H1 (cell line): ENCODE results near the gene SORD. TPM values are rescaled to one million over a fixed set of nuclear protein-coding genes. Genes with fewer than 3 reads are reported as not detected.

Experiments
- CTCF ChIA-PET: fragments of 300-600 bp; sonication (Branson Sonifier 250); formaldehyde crosslinking; loops from one replicate; lab custom pipeline; 2021; ENCODE audit not compliant: partially characterized antibody; lab: Charles Lee
- POLR2A ChIA-PET: fragments of 300-600 bp; sonication (Branson Sonifier 250); formaldehyde crosslinking; loops from one replicate; lab custom pipeline; 2021; ENCODE audit warnings: inconsistent platforms; ENCODE audit not compliant: partially characterized antibody; lab: Charles Lee
- DNase-seq, 2 experiments: peaks; one replicate each; pipeline versions ENCODE4 v3.0.0 to v3.0.0-alpha.2; 2010 to 2022; ENCODE audit warnings: low spot score in 2 of 2, low read depth in 1 of 2, mixed read lengths in 1 of 2
- FAIRE-seq: peaks from 2 replicates; lab custom pipeline; 2011; peaks lifted over from hg19 to GRCh38; lab: Jason Lieb, UNC
- H2AFZ ChIP-seq: 2 replicates; pipeline ENCODE4 v1.8.1; 2012; ENCODE audit warnings: low read length, inconsistent platforms
- H2AK5ac ChIP-seq: 2 replicates; pipeline ENCODE4 v1.6.1; 2013; ENCODE audit warnings: low read depth, low read length
- H2BK120ac ChIP-seq: replicated peaks from 2 replicates; pipeline ENCODE3; 2013; ENCODE audit warnings: low read depth, low read length, inconsistent platforms
- H2BK12ac ChIP-seq: 2 replicates; pipeline ENCODE4 v1.6.1; 2013; ENCODE audit warnings: low read depth, low read length
- H2BK15ac ChIP-seq: 2 replicates; pipeline ENCODE4 v1.6.1; 2013; ENCODE audit warnings: low read length
- H2BK20ac ChIP-seq: 2 replicates; pipeline ENCODE4 v1.6.1; 2013; ENCODE audit warnings: low read length
- H2BK5ac ChIP-seq: 2 replicates; pipeline ENCODE4 v1.6.1; 2013; ENCODE audit warnings: low read depth, low read length
- H3K14ac ChIP-seq: 2 replicates; pipeline ENCODE4 v1.6.1; 2013; ENCODE audit warnings: inconsistent platforms; ENCODE audit not compliant: insufficient read length
- H3K18ac ChIP-seq: 2 replicates; pipeline ENCODE4 v1.6.1; 2013; ENCODE audit warnings: low read length; ENCODE audit errors: extremely low read depth
- H3K23ac ChIP-seq: 2 replicates; pipeline ENCODE4 v1.6.1; 2013; ENCODE audit warnings: inconsistent platforms; ENCODE audit not compliant: insufficient read length
- H3K23me2 ChIP-seq: 2 replicates; pipeline ENCODE4 v1.6.1; 2013; ENCODE audit warnings: low read depth, low read length
- H3K27ac ChIP-seq: 2 replicates; pipeline ENCODE4 v1.6.1; 2011; ENCODE audit warnings: low read depth, low read length, inconsistent platforms
- H3K27me3 ChIP-seq, 4 experiments: replicated peaks in 1 of 4; 1 replicate in 1 of 4; 2 replicates in 3 of 4; pipeline versions ENCODE4 v1.6.1 to v1.8.1; 2011 to 2013; ENCODE audit warnings: low read length in 3 of 4, mild to moderate bottlenecking in 3 of 4, inconsistent platforms in 2 of 4, mixed read lengths in 2 of 4, moderate library complexity in 1 of 4; ENCODE audit not compliant: control insufficient read depth in 3 of 4, insufficient read depth in 3 of 4; ENCODE audit errors: extremely low read depth in 1 of 4
- H3K36me3 ChIP-seq, 4 experiments: 2 replicates each; pipeline versions ENCODE4 v1.6.1 to v1.8.1; 2011 to 2013; ENCODE audit warnings: mild to moderate bottlenecking in 4 of 4, low read length in 3 of 4, moderate library complexity in 2 of 4, control low read depth in 1 of 4, inconsistent platforms in 1 of 4; ENCODE audit not compliant: insufficient read depth in 4 of 4, control insufficient read depth in 2 of 4
- H3K4ac ChIP-seq: replicated peaks from 2 replicates; pipeline ENCODE3; 2013; ENCODE audit warnings: low read length, low read depth, mixed read lengths, inconsistent platforms; ENCODE audit not compliant: insufficient read length
- H3K4me1 ChIP-seq, 4 experiments: replicated peaks in 1 of 4; 1 replicate in 1 of 4; 2 replicates in 3 of 4; pipeline versions ENCODE4 v1.6.1 to v1.8.1; 2011 to 2013; ENCODE audit warnings: low read length in 3 of 4, inconsistent platforms in 2 of 4, mixed read lengths in 1 of 4; ENCODE audit not compliant: insufficient read depth in 4 of 4, control insufficient read depth in 3 of 4
- H3K4me2 ChIP-seq, 2 experiments: 2 replicates each; pipeline versions ENCODE4 v1.6.1 to v1.8.1; 2011 to 2013; ENCODE audit warnings: low read depth in 2 of 2, low read length in 2 of 2, control low read depth in 1 of 2, inconsistent platforms in 1 of 2, mild to moderate bottlenecking in 1 of 2; ENCODE audit not compliant: insufficient read depth in 1 of 2
- H3K4me3 ChIP-seq, 4 experiments: fragments of 200-600, 300-600 bp in 1 of 4; sonication (generic), shearing (Covaris generic), sonication (Bioruptor Twin) in 1 of 4; 2 replicates each; pipeline versions ENCODE4 v1.5.1 to v1.8.1; 2011 to 2016; ENCODE audit warnings: low read length in 4 of 4, low read depth in 3 of 4, control low read depth in 2 of 4, inconsistent platforms in 2 of 4, mild to moderate bottlenecking in 2 of 4, mixed read lengths in 1 of 4, moderate library complexity in 1 of 4; ENCODE audit not compliant: insufficient read depth in 2 of 4; ENCODE audit errors: extremely low read depth in 1 of 4
- H3K56ac ChIP-seq: replicated peaks from 2 replicates; pipeline ENCODE3; 2013; ENCODE audit warnings: low read depth, mild to moderate bottlenecking, mixed read lengths, low read length, inconsistent platforms; ENCODE audit not compliant: insufficient read length
- H3K79me1 ChIP-seq: 2 replicates; pipeline ENCODE4 v1.6.1; 2013; ENCODE audit warnings: low read depth, low read length, control low read depth
- H3K79me2 ChIP-seq, 2 experiments: 2 replicates each; pipeline versions ENCODE4 v1.6.1 to v1.8.1; 2012 to 2013; ENCODE audit warnings: low read length in 2 of 2, mild to moderate bottlenecking in 2 of 2, inconsistent platforms in 1 of 2; ENCODE audit not compliant: insufficient read depth in 2 of 2, control insufficient read depth in 1 of 2
- H3K9ac ChIP-seq, 4 experiments: replicated peaks in 1 of 4; 1 replicate in 1 of 4; 2 replicates in 3 of 4; pipeline versions ENCODE4 v1.6.1 to v1.8.1; 2011 to 2013; ENCODE audit warnings: low read depth in 3 of 4, low read length in 3 of 4, control low read depth in 2 of 4, mild to moderate bottlenecking in 2 of 4, moderate library complexity in 2 of 4, inconsistent platforms in 1 of 4; ENCODE audit errors: extremely low read depth in 1 of 4
- H3K9me3 ChIP-seq, 2 experiments: 2 replicates each; pipeline versions ENCODE4 v1.6.1 to v1.8.1; 2012 to 2013; ENCODE audit warnings: mild to moderate bottlenecking in 2 of 2, moderate library complexity in 2 of 2, control low read depth in 1 of 2, inconsistent platforms in 1 of 2, low read depth in 1 of 2, low read length in 1 of 2, mixed read lengths in 1 of 2; ENCODE audit not compliant: insufficient read depth in 2 of 2
- H4K20me1 ChIP-seq, 2 experiments: replicated peaks in 1 of 2; 2 replicates each; pipeline versions ENCODE3 to v1.8.1; 2011 to 2013; ENCODE audit warnings: inconsistent platforms in 2 of 2, low read length in 2 of 2, mild to moderate bottlenecking in 1 of 2; ENCODE audit not compliant: insufficient read depth in 2 of 2, control insufficient read depth in 1 of 2
- H4K5ac ChIP-seq: 2 replicates; pipeline ENCODE4 v1.6.1; 2013; ENCODE audit warnings: low read length, low read depth, mixed read lengths, inconsistent platforms; ENCODE audit not compliant: insufficient read length
- H4K8ac ChIP-seq: 2 replicates; pipeline ENCODE4 v1.8.0; 2013; ENCODE audit warnings: mild to moderate bottlenecking, moderate library complexity, low read length, inconsistent platforms; ENCODE audit not compliant: insufficient read depth; ENCODE audit errors: extremely low read depth
- H4K91ac ChIP-seq: replicated peaks from 2 replicates; pipeline ENCODE3; 2013; ENCODE audit warnings: low read length, mixed read lengths, inconsistent platforms; ENCODE audit not compliant: insufficient read length
- RNF2 ChIP-seq: fragments of 200-900, 300-1000 bp; sonication (generic); IDR thresholded peaks from 2 replicates; pipeline ENCODE4 v1.7.1; 2016; ENCODE audit warnings: borderline replicate concordance, low read depth, mild to moderate bottlenecking, antibody characterized with exemption, low read length; ENCODE audit not compliant: poor library complexity, severe bottlenecking; ENCODE audit errors: missing control alignments
- WGBS, 2 experiments: shearing (Covaris generic) in 1 of 2; methylation state at CpG; one replicate each; pipeline versions ENCODE4 v1.1.6 to v1.1.7; 2013 to 2015; ENCODE audit warnings: low lambda C conversion rate in 2 of 2, mixed read lengths in 2 of 2, inconsistent platforms in 1 of 2, low coverage in 1 of 2, missing lambda C conversion rate in 1 of 2; ENCODE audit not compliant: insufficient replicate concordance in 2 of 2, insufficient coverage in 1 of 2, insufficient read length in 1 of 2; ENCODE audit errors: extremely low coverage in 1 of 2, missing lambda C conversion rate in 1 of 2; 5-methylcytosine and 5-hydroxymethylcytosine counted together
- polyA plus RNA-seq, 7 experiments: library from polyadenylated mRNA; depleted of rRNA in 3 of 7; stranded (reverse) in 5 of 7; unstranded in 2 of 7; fragments of >200 nt in 5 of 7; fragments of 200-250 nt in 2 of 7; gene quantifications; 1 replicate in 5 of 7; 2 replicates in 1 of 7; 4 replicates in 1 of 7; pipeline versions ENCODE4 v1.2.1 to v1.2.3, GENCODE V29; 2011 to 2013; ENCODE audit warnings: missing spikeins in 2 of 7, mixed read lengths in 2 of 7
- total RNA-seq: library from RNA; stranded (reverse); fragmentation: NEBNext Ultra II Directional; extraction: Animal tissue kit (Norgen Biotek cat#: 25700); gene quantifications from 2 replicates; pipeline ENCODE4 v1.2.1, GENCODE V29; 2021
- TF ChIP-seq, protein P1 (sequence below): IDR thresholded peaks from 2 replicates; pipeline ENCODE4 v1.6.1; 2012; ENCODE audit warnings: low read length, inconsistent platforms

SORD gene
- total and polyA plus RNA-seq, 2 of the 8 experiments (the other 6 are each of a cell fraction or from before 2014, with no cell fraction given) = 52.6 to 75.8 TPM

DNA sequence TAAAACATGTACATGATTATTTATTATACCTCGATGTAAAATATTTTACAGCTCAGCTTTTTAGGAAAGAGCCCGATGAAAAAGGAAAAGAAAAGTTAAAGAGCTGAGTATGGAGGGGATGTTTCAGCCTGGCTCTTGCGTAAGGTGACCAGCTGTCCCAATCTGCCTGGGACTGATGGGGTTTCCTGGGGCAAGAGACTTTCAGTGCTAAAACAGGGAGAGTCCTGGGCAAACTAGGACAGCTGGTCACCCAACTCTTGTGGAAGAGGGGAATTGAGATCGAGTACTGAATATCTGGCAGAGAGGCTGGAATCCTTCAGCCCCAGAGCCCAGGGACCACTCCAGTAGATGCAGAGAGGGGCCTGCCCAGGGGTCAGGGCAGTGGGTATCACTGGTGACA, 70.0 kb downstream of the SORD start:
- no peak overlapping the region for H2BK12ac ChIP-seq
- FAIRE-seq (no peak), DNase-seq (no peak)
- H3K4me2 ChIP-seq = no peak overlapping the region
- H3K23ac ChIP-seq = no peak overlapping the region
- no peak overlapping the region for H2BK20ac ChIP-seq
- POLR2A ChIA-PET = interaction anchor here (1.6 kb wide), 1 partner anchor 70 kb away, joined by 4 read pairs; the partner anchor contains the start of gene SORD
- no peak overlapping the region for H3K18ac ChIP-seq
- no peak overlapping the region for H2BK120ac ChIP-seq
- no peak overlapping the region for H2BK5ac ChIP-seq
- no peak overlapping the region for H4K5ac ChIP-seq
- 89% methylated on average over 4 of the region's 4 CpGs; no CpG with 5 or more reads in 1 of the 2 experiments for WGBS, 2 experiments
- no peak overlapping the region for H3K4ac ChIP-seq
- no peak overlapping the region for H3K27ac ChIP-seq
- no peaks in the 10 kb centered on the region for H3K79me2 ChIP-seq
- no peak overlapping the region for H2AFZ ChIP-seq
- H2BK15ac ChIP-seq = no peak overlapping the region
- H4K8ac ChIP-seq = no peak overlapping the region
- TF ChIP-seq, protein P1, sequence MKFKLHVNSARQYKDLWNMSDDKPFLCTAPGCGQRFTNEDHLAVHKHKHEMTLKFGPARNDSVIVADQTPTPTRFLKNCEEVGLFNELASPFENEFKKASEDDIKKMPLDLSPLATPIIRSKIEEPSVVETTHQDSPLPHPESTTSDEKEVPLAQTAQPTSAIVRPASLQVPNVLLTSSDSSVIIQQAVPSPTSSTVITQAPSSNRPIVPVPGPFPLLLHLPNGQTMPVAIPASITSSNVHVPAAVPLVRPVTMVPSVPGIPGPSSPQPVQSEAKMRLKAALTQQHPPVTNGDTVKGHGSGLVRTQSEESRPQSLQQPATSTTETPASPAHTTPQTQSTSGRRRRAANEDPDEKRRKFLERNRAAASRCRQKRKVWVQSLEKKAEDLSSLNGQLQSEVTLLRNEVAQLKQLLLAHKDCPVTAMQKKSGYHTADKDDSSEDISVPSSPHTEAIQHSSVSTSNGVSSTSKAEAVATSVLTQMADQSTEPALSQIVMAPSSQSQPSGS = no peak
- TF ChIP-seq RNF2 = no peak
- H3K27me3 ChIP-seq = no peaks in the 10 kb centered on the region
- H3K56ac ChIP-seq = no peak overlapping the region
- H3K9ac ChIP-seq = no peak overlapping the region
- no peaks in the 10 kb centered on the region for H3K9me3 ChIP-seq
- no peaks in the 10 kb centered on the region for H3K23me2 ChIP-seq
- no peaks in the 10 kb centered on the region; a peak in 1 of 7 replicates for H3K4me1 ChIP-seq
- no peak overlapping the region for H2AK5ac ChIP-seq
- H4K91ac ChIP-seq = no peak overlapping the region
- H3K14ac ChIP-seq = no peak overlapping the region
- H3K36me3 ChIP-seq = no peaks in the 10 kb centered on the region
- no peaks in the 10 kb centered on the region for H3K79me1 ChIP-seq
- no peaks in the 10 kb centered on the region for H4K20me1 ChIP-seq
- CTCF ChIA-PET = interaction anchor here (1.2 to 1.6 kb wide), 2 partner anchors 17 to 25 kb away, joined by 5 to 7 read pairs; no protein-coding TSS in a partner anchor
- no peak overlapping the region for H3K4me3 ChIP-seq
